ENCODE results near the gene RANBP10. TPM values are rescaled to one million over a fixed set of nuclear protein-coding genes. Genes with fewer than 3 reads are reported as not detected.

Gene RANBP10
- total and polyA plus RNA-seq, 10 of the 15 experiments (the other 5 are each of a cell fraction or from before 2014, with no cell fraction given): 1.2 to 20.4 (median 10.8) TPM

DNA sequence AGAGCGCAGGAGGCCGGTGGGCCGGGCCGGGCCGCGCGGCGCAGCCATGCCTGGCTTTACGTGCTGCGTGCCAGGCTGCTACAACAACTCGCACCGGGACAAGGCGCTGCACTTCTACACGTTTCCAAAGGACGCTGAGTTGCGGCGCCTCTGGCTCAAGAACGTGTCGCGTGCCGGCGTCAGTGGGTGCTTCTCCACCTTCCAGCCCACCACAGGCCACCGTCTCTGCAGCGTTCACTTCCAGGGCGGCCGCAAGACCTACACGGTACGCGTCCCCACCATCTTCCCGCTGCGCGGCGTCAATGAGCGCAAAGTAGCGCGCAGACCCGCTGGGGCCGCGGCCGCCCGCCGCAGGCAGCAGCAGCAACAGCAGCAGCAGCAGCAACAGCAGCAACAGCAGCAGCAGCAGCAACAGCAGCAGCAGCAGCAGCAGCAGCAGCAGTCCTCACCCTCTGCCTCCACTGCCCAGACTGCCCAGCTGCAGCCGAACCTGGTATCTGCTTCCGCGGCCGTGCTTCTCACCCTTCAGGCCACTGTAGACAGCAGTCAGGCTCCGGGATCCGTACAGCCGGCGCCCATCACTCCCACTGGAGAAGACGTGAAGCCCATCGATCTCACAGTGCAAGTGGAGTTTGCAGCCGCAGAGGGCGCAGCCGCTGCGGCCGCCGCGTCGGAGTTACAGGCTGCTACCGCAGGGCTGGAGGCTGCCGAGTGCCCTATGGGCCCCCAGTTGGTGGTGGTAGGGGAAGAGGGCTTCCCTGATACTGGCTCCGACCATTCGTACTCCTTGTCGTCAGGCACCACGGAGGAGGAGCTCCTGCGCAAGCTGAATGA is 36.4 kb upstream of the RANBP10 start:
- peak overlapping the region; percentile 96 for H3K4me3 ChIP-seq
- FAIRE-seq: no peak
- TF ChIP-seq, protein P1, sequence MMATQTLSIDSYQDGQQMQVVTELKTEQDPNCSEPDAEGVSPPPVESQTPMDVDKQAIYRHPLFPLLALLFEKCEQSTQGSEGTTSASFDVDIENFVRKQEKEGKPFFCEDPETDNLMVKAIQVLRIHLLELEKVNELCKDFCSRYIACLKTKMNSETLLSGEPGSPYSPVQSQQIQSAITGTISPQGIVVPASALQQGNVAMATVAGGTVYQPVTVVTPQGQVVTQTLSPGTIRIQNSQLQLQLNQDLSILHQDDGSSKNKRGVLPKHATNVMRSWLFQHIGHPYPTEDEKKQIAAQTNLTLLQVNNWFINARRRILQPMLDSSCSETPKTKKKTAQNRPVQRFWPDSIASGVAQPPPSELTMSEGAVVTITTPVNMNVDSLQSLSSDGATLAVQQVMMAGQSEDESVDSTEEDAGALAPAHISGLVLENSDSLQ (IDR thresholded peaks at IDR 0.05): 0 out of 2 replicates have a peak, but pooled peaks have one; percentile 6
- no peak for TF ChIP-seq TCF3 (IDR thresholded peaks at IDR 0.05; ENCODE audit: borderline replicate concordance, insufficient read depth, low read depth, low read length)
- TF ChIP-seq, protein P2, sequence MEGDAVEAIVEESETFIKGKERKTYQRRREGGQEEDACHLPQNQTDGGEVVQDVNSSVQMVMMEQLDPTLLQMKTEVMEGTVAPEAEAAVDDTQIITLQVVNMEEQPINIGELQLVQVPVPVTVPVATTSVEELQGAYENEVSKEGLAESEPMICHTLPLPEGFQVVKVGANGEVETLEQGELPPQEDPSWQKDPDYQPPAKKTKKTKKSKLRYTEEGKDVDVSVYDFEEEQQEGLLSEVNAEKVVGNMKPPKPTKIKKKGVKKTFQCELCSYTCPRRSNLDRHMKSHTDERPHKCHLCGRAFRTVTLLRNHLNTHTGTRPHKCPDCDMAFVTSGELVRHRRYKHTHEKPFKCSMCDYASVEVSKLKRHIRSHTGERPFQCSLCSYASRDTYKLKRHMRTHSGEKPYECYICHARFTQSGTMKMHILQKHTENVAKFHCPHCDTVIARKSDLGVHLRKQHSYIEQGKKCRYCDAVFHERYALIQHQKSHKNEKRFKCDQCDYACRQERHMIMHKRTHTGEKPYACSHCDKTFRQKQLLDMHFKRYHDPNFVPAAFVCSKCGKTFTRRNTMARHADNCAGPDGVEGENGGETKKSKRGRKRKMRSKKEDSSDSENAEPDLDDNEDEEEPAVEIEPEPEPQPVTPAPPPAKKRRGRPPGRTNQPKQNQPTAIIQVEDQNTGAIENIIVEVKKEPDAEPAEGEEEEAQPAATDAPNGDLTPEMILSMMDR (IDR thresholded peaks at IDR 0.05 in 2 of 3, conservative IDR thresholded peaks at IDR 0.05 in 1 of 3; ENCODE audit: control insufficient read depth in 2 of 3, extremely low read depth in 1 of 3, insufficient read depth in 1 of 3, low read depth in 3 of 3, low read length in 3 of 3): peak; percentile 25 to 43 (median 39); a peak in 5 of 6 replicates
- peak; percentile 23; the same call in 1 of the 2 replicates for TF ChIP-seq NRF1 (conservative IDR thresholded peaks at IDR 0.05; ENCODE audit: low read depth, low read length)
- TF ChIP-seq, protein P3, sequence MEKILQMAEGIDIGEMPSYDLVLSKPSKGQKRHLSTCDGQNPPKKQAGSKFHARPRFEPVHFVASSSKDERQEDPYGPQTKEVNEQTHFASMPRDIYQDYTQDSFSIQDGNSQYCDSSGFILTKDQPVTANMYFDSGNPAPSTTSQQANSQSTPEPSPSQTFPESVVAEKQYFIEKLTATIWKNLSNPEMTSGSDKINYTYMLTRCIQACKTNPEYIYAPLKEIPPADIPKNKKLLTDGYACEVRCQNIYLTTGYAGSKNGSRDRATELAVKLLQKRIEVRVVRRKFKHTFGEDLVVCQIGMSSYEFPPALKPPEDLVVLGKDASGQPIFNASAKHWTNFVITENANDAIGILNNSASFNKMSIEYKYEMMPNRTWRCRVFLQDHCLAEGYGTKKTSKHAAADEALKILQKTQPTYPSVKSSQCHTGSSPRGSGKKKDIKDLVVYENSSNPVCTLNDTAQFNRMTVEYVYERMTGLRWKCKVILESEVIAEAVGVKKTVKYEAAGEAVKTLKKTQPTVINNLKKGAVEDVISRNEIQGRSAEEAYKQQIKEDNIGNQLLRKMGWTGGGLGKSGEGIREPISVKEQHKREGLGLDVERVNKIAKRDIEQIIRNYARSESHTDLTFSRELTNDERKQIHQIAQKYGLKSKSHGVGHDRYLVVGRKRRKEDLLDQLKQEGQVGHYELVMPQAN (conservative IDR thresholded peaks at IDR 0.05): peak; percentile 47; the same call in 1 of the 2 replicates
- 0 out of 2 replicates have a peak, but pooled peaks have one; percentile 51 for TF ChIP-seq CREB1 (IDR thresholded peaks at IDR 0.05; ENCODE audit: low read depth)
- TF ChIP-seq, protein P4, sequence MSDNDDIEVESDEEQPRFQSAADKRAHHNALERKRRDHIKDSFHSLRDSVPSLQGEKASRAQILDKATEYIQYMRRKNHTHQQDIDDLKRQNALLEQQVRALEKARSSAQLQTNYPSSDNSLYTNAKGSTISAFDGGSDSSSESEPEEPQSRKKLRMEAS (IDR thresholded peaks at IDR 0.05; ENCODE audit: low read depth, low read length): 0 out of 2 replicates have a peak, but pooled peaks have one; percentile 20
- peak; percentile 64 for TF ChIP-seq NR2C1 (IDR thresholded peaks at IDR 0.05)
- TF ChIP-seq NR2F1 (conservative IDR thresholded peaks at IDR 0.05): 0 out of 2 replicates have a peak, but pooled peaks have one; percentile 2
- peak; percentile 22; the same call in 1 of the 2 replicates for TF ChIP-seq CBX5 (IDR thresholded peaks at IDR 0.05; ENCODE audit: low read depth)
- 0 out of 2 replicates have a peak, but pooled peaks have one; percentile 16 for TF ChIP-seq BACH1 (IDR thresholded peaks at IDR 0.05; ENCODE audit: borderline replicate concordance)
- TF ChIP-seq LARP7 (IDR thresholded peaks at IDR 0.05): no peak
- TF ChIP-seq FOXK2 (IDR thresholded peaks at IDR 0.05): no peak
- TF ChIP-seq RAD21 (IDR thresholded peaks at IDR 0.05; ENCODE audit: insufficient read depth, low read depth, low read length): 0 out of 2 replicates have a peak, but pooled peaks have one; percentile 14
- TF ChIP-seq BHLHE40 (IDR thresholded peaks at IDR 0.05; ENCODE audit: borderline replicate concordance in 1 of 2, low read depth in 2 of 2, low read length in 1 of 2): peak; percentile 42 to 91; a peak in 2 of 4 replicates
- peak in 1 of 2 experiments; percentile 35; a peak in 1 of 4 replicates for TF ChIP-seq IKZF2 (IDR thresholded peaks at IDR 0.05)
- peak; percentile 10; the same call in 1 of the 2 replicates for TF ChIP-seq EED (IDR thresholded peaks at IDR 0.05; ENCODE audit: low read depth)

More for the DNA sequence above, 36.4 kb upstream of the RANBP10 start:
- Histone ChIP-seq H3K79me2 (ENCODE audit: control insufficient read depth, insufficient read depth, low read length) (peaks cover 40% of the 10 kb centered on the region), H3K27me3 (replicated peaks in 1 of 2; ENCODE audit: control insufficient read depth in 2 of 2, insufficient read depth in 2 of 2, low read length in 1 of 2) (no peaks in the 10 kb centered on the region), H3K9me3 (replicated peaks; ENCODE audit: control insufficient read depth, insufficient read depth, low read length) (no peaks in the 10 kb centered on the region), H2AFZ (ENCODE audit: control insufficient read depth, low read depth, low read length) (peak overlapping the region; percentile 100), H3K36me3 (ENCODE audit: control insufficient read depth in 2 of 2, insufficient read depth in 2 of 2, low read length in 1 of 2) (peaks cover 0 to 4% of the 10 kb centered on the region in 2 experiments; a peak in 1 of 4 replicates), H3K4me2 (ENCODE audit: control insufficient read depth, insufficient read depth) (peak overlapping the region; percentile 93), H4K20me1 (ENCODE audit: control insufficient read depth, insufficient read depth) (no peaks in the 10 kb centered on the region), H3K9ac (ENCODE audit: control insufficient read depth, insufficient read depth, low read length) (peak overlapping the region; percentile 91), H3K4me1 (ENCODE audit: control insufficient read depth, insufficient read depth, low read length) (peaks cover 23% of the 10 kb centered on the region), H3K27ac (ENCODE audit: control insufficient read depth, insufficient read depth) (peak overlapping the region; percentile 97)
- RAD21 ChIA-PET (ENCODE audit: unreplicated experiment): no interaction called here
- POLR2A ChIA-PET: no interaction called here
- ATAC-seq (peak; percentile 16), DNase-seq (ENCODE audit: low read depth, low spot score) (no peak)
- CTCF ChIA-PET: interaction anchor here (1.1 to 2.0 kb wide), 5 partner anchors 9 to 321 kb away, joined by 3 to 8 read pairs (median 5); partner anchors contain the start of gene EDC4
- no TSS peak for BruUV-seq (replicated peaks)
- SMC1A ChIA-PET (ENCODE audit: uncharacterized antibody, unreplicated experiment): interaction anchor here (1.0 kb wide), 1 partner anchor 17 kb away, joined by 3 read pairs; no protein-coding TSS in a partner anchor
- intact Hi-C loops (cut with micrococcal nuclease; ENCODE audit: unreplicated experiment) (no loop called here), in situ Hi-C loops (cut with MboI) (no loop called here)
- under 1% methylated on average over 65 of the region's 67 CpGs for WGBS (ENCODE audit: insufficient coverage, insufficient replicate concordance, low lambda C conversion rate, missing lambda C conversion rate)
